GM19025 (cell line): Measurements from ENCODE around the gene UPF1.

Source experiments
- ATAC-seq: cut with Tn5 transposase; IDR thresholded peaks from one replicate; pipeline ENCODE4 v1.9.1; 2021; ENCODE audit warnings: mild to moderate bottlenecking, low read depth, moderate library complexity; ENCODE audit not compliant: unreplicated experiment

UPF1 gene

GRCh38 chr19:18868380-18869022 is 36.7 kb downstream of the UPF1 start:
- ATAC-seq, result no peak

GRCh38 chr19:18869023-18869618 is 37.4 kb downstream of the UPF1 start:
- ATAC-seq, result no peak

- ATAC-seq, result no peak
These were observed 38.2 kb downstream of the UPF1 start for GRCh38 chr19:18869781-18870530.

GRCh38 chr19:18870531-18871172 is 38.9 kb downstream of the UPF1 start:
- ATAC-seq, result no peak

GRCh38 chr19:18871543-18871942 is 39.8 kb downstream of the UPF1 start:
- no peak for ATAC-seq

GRCh38 chr19:18875726-18876125 is 44.0 kb downstream of the UPF1 start:
- ATAC-seq, result no peak

- ATAC-seq, result no peak
These were observed 45.1 kb downstream of the UPF1 start for GRCh38 chr19:18876865-18877264.

GRCh38 chr19:18878058-18878797 is 46.5 kb downstream of the UPF1 start:
- ATAC-seq, result no peak

GRCh38 chr19:18878858-18879578 is 47.3 kb downstream of the UPF1 start:
- no peak for ATAC-seq

GRCh38 chr19:18879579-18880373 is 48.0 kb downstream of the UPF1 start:
- no peak for ATAC-seq

GRCh38 chr19:18881491-18881890 is 49.7 kb downstream of the UPF1 start:
- no peak for ATAC-seq

GRCh38 chr19:18883526-18884304 is 52.0 kb downstream of the UPF1 start:
- ATAC-seq, result no peak

GRCh38 chr19:18886972-18887371 is 55.2 kb downstream of the UPF1 start:
- no peak for ATAC-seq

GRCh38 chr19:18889949-18890745 is 58.4 kb downstream of the UPF1 start:
- no peak for ATAC-seq

GRCh38 chr19:18893587-18894253 is 62.0 kb downstream of the UPF1 start:
- no peak for ATAC-seq

GRCh38 chr19:18894254-18895037 is 62.7 kb downstream of the UPF1 start:
- ATAC-seq, result no peak
